GM12878 (cell line): Measurements from ENCODE around the gene KRT78.

ENCODE experiments used
- CEBPZ ChIP-seq: fragments of 150-350 bp; IDR thresholded peaks from 2 replicates; pipeline ENCODE4 v1.6.1; 2016; ENCODE audit warnings: low read depth, low read length
- CTCF ChIP-seq, 3 experiments: IDR thresholded peaks in 2 of 3; conservative IDR thresholded peaks in 1 of 3; 2 replicates each; pipeline ENCODE4 v1.5.1; 2011; ENCODE audit warnings: low read depth in 3 of 3, low read length in 3 of 3, mild to moderate bottlenecking in 3 of 3, control low read depth in 2 of 3, moderate library complexity in 2 of 3, inconsistent platforms in 1 of 3, mixed read lengths in 1 of 3; ENCODE audit not compliant: control insufficient read depth in 2 of 3, insufficient read depth in 1 of 3; ENCODE audit errors: extremely low read depth in 1 of 3
- REST ChIP-seq: IDR thresholded peaks from 2 replicates; pipeline ENCODE4 v1.6.1; 2012; ENCODE audit warnings: mild to moderate bottlenecking, low read depth, low read length

GRCh38 chr12:52872644-52873389, 24.0 kb upstream of the KRT78 start:
- TF ChIP-seq REST (no peak), CTCF (IDR thresholded peaks at IDR 0.05 in 2 of 3, conservative IDR thresholded peaks at IDR 0.05 in 1 of 3; ENCODE audit: control insufficient read depth in 2 of 3, extremely low read depth in 1 of 3, insufficient read depth in 1 of 3, low read depth in 3 of 3, low read length in 3 of 3) (no peak), CEBPZ (no peak)
